Osteocyte (in vitro differentiated cells): Measurements from ENCODE around the gene STX2. TPM values are rescaled to one million over a fixed set of nuclear protein-coding genes. Genes with fewer than 3 reads are reported as not detected.
A peak's percentile ranks its signal among the peaks of the same experiment; 100 is the strongest.

ENCODE experiments used
- DNase-seq: peaks from one replicate; pipeline ENCODE4 v3.0.0; 2021; ENCODE audit warnings: mixed read lengths; ENCODE audit not compliant: unreplicated experiment; ENCODE audit errors: extremely low spot score
- H3K27ac Mint-ChIP-seq: one replicate; pipeline ENCODE4 v1.8.0; 2021; ENCODE audit warnings: mild to moderate bottlenecking, mixed read lengths; ENCODE audit not compliant: unreplicated experiment
- H3K27me3 Mint-ChIP-seq: one replicate; pipeline ENCODE4 v1.8.0; 2021; ENCODE audit warnings: mixed read lengths; ENCODE audit not compliant: unreplicated experiment
- H3K36me3 Mint-ChIP-seq: one replicate; pipeline ENCODE4 v1.8.0; 2021; ENCODE audit warnings: mixed read lengths; ENCODE audit not compliant: unreplicated experiment
- H3K4me1 Mint-ChIP-seq: one replicate; pipeline ENCODE4 v1.8.0; 2021; ENCODE audit warnings: mixed read lengths; ENCODE audit not compliant: unreplicated experiment
- H3K4me3 Mint-ChIP-seq: one replicate; pipeline ENCODE4 v1.8.0; 2021; ENCODE audit warnings: mild to moderate bottlenecking, moderate library complexity, mixed read lengths; ENCODE audit not compliant: unreplicated experiment
- H3K9me3 Mint-ChIP-seq: one replicate; pipeline ENCODE4 v1.8.0; 2021; ENCODE audit warnings: mixed read lengths; ENCODE audit not compliant: unreplicated experiment
- CTCF ChIP-seq: fragments of 200-600 bp; sonication (generic); IDR thresholded peaks from 2 replicates; pipeline ENCODE4 v1.5.0; 2021; ENCODE audit warnings: antibody characterized with exemption, mild to moderate bottlenecking, moderate library complexity
- total RNA-seq: library from RNA; stranded (reverse); gene quantifications from 2 replicates; pipeline ENCODE4 v1.2.1, GENCODE V29; 2021

The STX2 gene
- total RNA-seq, 1 donor from 2014 or later: 32.0 TPM

GRCh38 chr12:130815028-130815741 is 23.9 kb downstream of the STX2 start:
- H3K27me3 Mint-ChIP-seq: no peaks in the 10 kb centered on the region
- peaks cover 22% of the 10 kb centered on the region for H3K36me3 Mint-ChIP-seq
- no peak for DNase-seq
- H3K27ac Mint-ChIP-seq: no peak overlapping the region
- TF ChIP-seq CTCF: no peak
- no peaks in the 10 kb centered on the region for H3K9me3 Mint-ChIP-seq
- H3K4me1 Mint-ChIP-seq: peaks cover 16% of the 10 kb centered on the region
- no peak overlapping the region for H3K4me3 Mint-ChIP-seq

GRCh38 chr12:130813949-130814348 is 25.1 kb downstream of the STX2 start:
- Mint-ChIP-seq H3K9me3 (no peaks in the 10 kb centered on the region), H3K4me1 (peaks cover 13% of the 10 kb centered on the region), H3K36me3 (peaks cover 24% of the 10 kb centered on the region), H3K27ac (no peak overlapping the region), H3K27me3 (no peaks in the 10 kb centered on the region), H3K4me3 (no peak overlapping the region)
- no peak for DNase-seq
- TF ChIP-seq CTCF: no peak

- Mint-ChIP-seq H3K36me3 (peaks cover 23% of the 10 kb centered on the region), H3K4me3 (no peak overlapping the region), H3K9me3 (no peaks in the 10 kb centered on the region), H3K4me1 (peaks cover 10% of the 10 kb centered on the region), H3K27me3 (no peaks in the 10 kb centered on the region), H3K27ac (no peak overlapping the region)
- no peak for TF ChIP-seq CTCF
- no peak for DNase-seq
Measured at GRCh38 chr12:130813436-130813835, 25.6 kb downstream of the STX2 start.

- no peak overlapping the region for H3K27ac Mint-ChIP-seq
- peaks cover 49% of the 10 kb centered on the region for H3K36me3 Mint-ChIP-seq
- no peaks in the 10 kb centered on the region for H3K27me3 Mint-ChIP-seq
- DNase-seq: no peak
- no peaks in the 10 kb centered on the region for H3K9me3 Mint-ChIP-seq
- TF ChIP-seq CTCF: no peak
- no peaks in the 10 kb centered on the region for H3K4me1 Mint-ChIP-seq
- no peak overlapping the region for H3K4me3 Mint-ChIP-seq
Measured at GRCh38 chr12:130809791-130810190, 29.3 kb downstream of the STX2 start.

GRCh38 chr12:130807309-130807708 is 31.7 kb downstream of the STX2 start:
- peaks cover 60% of the 10 kb centered on the region for H3K36me3 Mint-ChIP-seq
- H3K27me3 Mint-ChIP-seq: no peaks in the 10 kb centered on the region

More at GRCh38 chr12:130807309-130807708, 31.7 kb downstream of the STX2 start:
- Mint-ChIP-seq H3K4me3 (no peak overlapping the region), H3K4me1 (peaks cover 5% of the 10 kb centered on the region), H3K9me3 (no peaks in the 10 kb centered on the region), H3K27ac (no peak overlapping the region)
- no peak for TF ChIP-seq CTCF
- DNase-seq: peak; percentile 77
